K562 (cell line): Measurements from ENCODE around the gene GUCY1A2. TPM values are rescaled to one million over a fixed set of nuclear protein-coding genes. Genes with fewer than 3 reads are reported as not detected.

Experiments
- ATAC-seq: fragments of 200-7000 bp; cut with Tn5 transposase; 3 replicates; pipeline ENCODE4 v1.9.1; 2020; ENCODE audit warnings: moderate library complexity
- BruUV-seq: library from RNA; stranded (reverse); fragments of 400-500 nt; replicated peaks from 2 replicates; lab custom pipeline; 2021; lab: Mats Ljungman, UMichigan
- CTCF ChIA-PET: fragments of 300-600 bp; formaldehyde crosslinking; extraction: SDS; loops from one replicate; lab custom pipeline; 2021; ENCODE audit warnings: low intra/inter-chr PET ratio; lab: Yijun Ruan, JAX
- POLR2A ChIA-PET: fragments of 300-600, 350-650 bp; sonication (Branson Sonifier 250); formaldehyde crosslinking; extraction: SDS; loops from one replicate; lab custom pipeline; 2021; ENCODE audit warnings: antibody characterized with exemption, inconsistent platforms; lab: Yijun Ruan, JAX
- DNase-seq, 4 experiments: peaks; one replicate each; pipeline versions ENCODE4 v3.0.0 to v3.0.0-alpha.2; 2011 to 2018; ENCODE audit warnings: low spot score in 3 of 4, mixed read lengths in 3 of 4; ENCODE audit errors: extremely low read depth in 1 of 4
- FAIRE-seq: peaks from 2 replicates; lab custom pipeline; 2011; peaks lifted over from hg19 to GRCh38; lab: Jason Lieb, UNC
- H2AFZ ChIP-seq: 2 replicates; pipeline ENCODE4 v1.6.0; 2011; ENCODE audit warnings: low read depth, low read length, control low read depth, inconsistent platforms
- H3K27ac ChIP-seq: fragments of 200-600 bp; 3 replicates; pipeline ENCODE4 v1.8.0; 2011; ENCODE audit warnings: low read depth, mild to moderate bottlenecking, control low read depth, inconsistent platforms, low read length, moderate library complexity, mixed read lengths; ENCODE audit errors: extremely low read depth
- H3K27me3 ChIP-seq, 2 experiments: fragments of 300-600 bp in 1 of 2; 2 replicates in 1 of 2; 3 replicates in 1 of 2; pipeline versions ENCODE4 v1.6.0 to v1.8.0; 2011; ENCODE audit warnings: inconsistent platforms in 2 of 2, low read length in 2 of 2, mild to moderate bottlenecking in 1 of 2, mixed read lengths in 1 of 2, moderate library complexity in 1 of 2; ENCODE audit not compliant: control insufficient read depth in 2 of 2, insufficient read depth in 2 of 2
- H3K36me3 ChIP-seq: fragments of 300-600 bp; 3 replicates; pipeline ENCODE4 v1.8.0; 2011; ENCODE audit warnings: mild to moderate bottlenecking, low read length, inconsistent platforms; ENCODE audit not compliant: control insufficient read depth, insufficient read depth
- H3K4me1 ChIP-seq, 2 experiments: fragments of 200-600 bp in 1 of 2; replicated peaks in 1 of 2; 2 replicates in 1 of 2; 3 replicates in 1 of 2; pipeline versions ENCODE4 v1.5.1 to v1.8.0; 2011; ENCODE audit warnings: inconsistent platforms in 2 of 2, low read length in 2 of 2, mild to moderate bottlenecking in 1 of 2, mixed read lengths in 1 of 2, moderate library complexity in 1 of 2; ENCODE audit not compliant: control insufficient read depth in 2 of 2, insufficient read depth in 2 of 2
- H3K4me2 ChIP-seq: 2 replicates; pipeline ENCODE4 v1.6.1; 2011; ENCODE audit warnings: low read length, control low read depth, inconsistent platforms, mixed read lengths; ENCODE audit not compliant: insufficient read depth
- H3K4me3 ChIP-seq: fragments of 200-600 bp; sonication (generic), shearing (Covaris generic); 2 replicates; pipeline ENCODE4 v1.5.1; 2016; ENCODE audit warnings: control low read depth, inconsistent platforms
- H3K79me2 ChIP-seq: fragments of 200-600 bp; 3 replicates; pipeline ENCODE4 v1.8.0; 2011; ENCODE audit warnings: low read length, inconsistent platforms; ENCODE audit not compliant: control insufficient read depth, insufficient read depth
- H3K9ac ChIP-seq, 2 experiments: 2 replicates each; pipeline versions ENCODE4 v1.6.0 to v1.6.1; 2011; ENCODE audit warnings: low read depth in 2 of 2, low read length in 2 of 2, control low read depth in 1 of 2, inconsistent platforms in 1 of 2, mild to moderate bottlenecking in 1 of 2, mixed read lengths in 1 of 2; ENCODE audit not compliant: insufficient read depth in 1 of 2
- H3K9me1 ChIP-seq: one replicate; pipeline ENCODE4 v1.6.0; 2011; ENCODE audit warnings: inconsistent platforms, mild to moderate bottlenecking, low read length, moderate library complexity; ENCODE audit not compliant: control insufficient read depth, insufficient read depth
- H3K9me3 ChIP-seq: replicated peaks from 2 replicates; pipeline ENCODE4 v1.5.1; 2011; ENCODE audit warnings: low read depth, low read length, inconsistent platforms; ENCODE audit not compliant: control insufficient read depth, insufficient read depth
- H4K20me1 ChIP-seq: replicated peaks from 2 replicates; pipeline ENCODE4 v1.6.1; 2011; ENCODE audit warnings: low read length, inconsistent platforms, mixed read lengths; ENCODE audit not compliant: control insufficient read depth, insufficient read depth
- CBFB ChIP-seq: sonication (generic); formaldehyde crosslinking; IDR thresholded peaks from 2 replicates; pipeline ENCODE4 v1.4.0; 2020; ENCODE audit warnings: mild to moderate bottlenecking, missing genetic modification reagents
- ELF4 ChIP-seq: fragments of 450-650 bp; formaldehyde crosslinking; IDR thresholded peaks from 2 replicates; pipeline ENCODE4 v1.4.0; 2022; ENCODE audit warnings: missing genetic modification characterization
- HOMEZ ChIP-seq: fragments of 250-450 bp; sonication (Bioruptor Pico); IDR thresholded peaks from 2 replicates; pipeline ENCODE4 v1.4.0; 2020; ENCODE audit warnings: mild to moderate bottlenecking, moderate library complexity
- TCF7 ChIP-seq: sonication (generic); IDR thresholded peaks from 2 replicates; pipeline ENCODE4 v1.6.1; 2016; ENCODE audit warnings: antibody characterized with exemption, borderline replicate concordance
- ZNF449 ChIP-seq: fragments of 250-450 bp; sonication (Bioruptor Pico); IDR thresholded peaks from 2 replicates; pipeline ENCODE4 v1.8.0; 2022; ENCODE audit warnings: moderate library complexity, mild to moderate bottlenecking, inconsistent platforms
- ZNF639 ChIP-seq, 2 experiments: fragments of 200-800 bp in 1 of 2; sonication (Bioruptor generic) in 1 of 2; sonication (generic) in 1 of 2; formaldehyde crosslinking in 1 of 2; IDR thresholded peaks in 1 of 2; conservative IDR thresholded peaks in 1 of 2; 2 replicates each; pipeline versions ENCODE4 v1.5.0 to v1.6.1; 2016 to 2020; ENCODE audit warnings: missing compliant biosample characterization in 1 of 2, missing genetic modification characterization in 1 of 2, missing genetic modification reagents in 1 of 2
- ZNF655 ChIP-seq: fragments of 250-450 bp; sonication (Bioruptor Pico); IDR thresholded peaks from 2 replicates; pipeline ENCODE4 v1.5.0; 2021
- WGBS: fragments of 100-300 bp; shearing (Covaris generic); methylation state at CpG from one replicate; pipeline ENCODE4 v1.1.6; 2016; ENCODE audit warnings: low coverage, mixed read lengths; ENCODE audit not compliant: insufficient coverage; ENCODE audit errors: missing lambda C conversion rate; 5-methylcytosine and 5-hydroxymethylcytosine counted together
- in situ Hi-C: fragments of 300-500 bp; cut with MboI; formaldehyde crosslinking; loops from 4 replicates; pipeline ENCODE4 v1.15.0; 2018; ENCODE audit warnings: inconsistent platforms, mixed read lengths
- intact Hi-C: fragments of 100-400 bp; cut with micrococcal nuclease; formaldehyde crosslinking; loops from 2 replicates; pipeline ENCODE4 v1.14.2; 2022
- polyA plus RNA-seq, 8 experiments: library from polyadenylated mRNA; depleted of rRNA in 4 of 8; stranded (reverse) in 5 of 8; unstranded in 3 of 8; fragments of >200 nt; fragmentation: Nextera tagmentation in 2 of 8; fragmentation: Illumina TruSeq in 1 of 8; extraction: Ambion mirVana in 2 of 8; extraction: Trizol in 1 of 8; gene quantifications; 2 replicates each; pipeline versions ENCODE4 v1.2.1 to v1.2.3, GENCODE V29; 2011 to 2014; ENCODE audit warnings: inconsistent platforms in 1 of 8, missing spikeins in 1 of 8
- total RNA-seq, 7 experiments: library from RNA; depleted of rRNA in 6 of 7; stranded (reverse); fragments of >200 nt in 6 of 7; fragmentation: Illumina TruSeq in 2 of 7; extraction: Trizol in 2 of 7; gene quantifications; 2 replicates each; pipeline versions ENCODE4 v1.2.1 to v1.2.3, GENCODE V29; 2011 to 2021; ENCODE audit warnings: low replicate concordance in 1 of 7

GUCY1A2 gene
- total and polyA plus RNA-seq, 9 of the 15 experiments (the other 6 are each of a cell fraction or from before 2014, with no cell fraction given) = under 0.01 to 0.04 TPM; not detected in 7

- ATAC-seq (no peak), FAIRE-seq (no peak), DNase-seq (no peak)
- BruUV-seq = no TSS peak
- in situ Hi-C loops (no loop called here), intact Hi-C loops (no loop called here)
- Histone ChIP-seq H4K20me1 (no peaks in the 10 kb centered on the region), H3K36me3 (no peaks in the 10 kb centered on the region), H3K79me2 (no peaks in the 10 kb centered on the region), H3K27ac (no peak overlapping the region), H3K9me1 (no peaks in the 10 kb centered on the region), H3K4me3 (no peak overlapping the region), H3K27me3 (no peaks in the 10 kb centered on the region), H3K9ac (no peak overlapping the region), H3K4me1 (no peaks in the 10 kb centered on the region), H3K4me2 (no peak overlapping the region), H2AFZ (no peak overlapping the region), H3K9me3 (no peaks in the 10 kb centered on the region)
- ChIA-PET POLR2A (no interaction called here), CTCF (no interaction called here)
- TF ChIP-seq HOMEZ (CRISPR knock-in tag) = no peak
- no peak for TF ChIP-seq CBFB (CRISPR knock-in tag)
- no peak for TF ChIP-seq ZNF449
- no peak for TF ChIP-seq ZNF655 (CRISPR knock-in tag)
- no peak for TF ChIP-seq ZNF639 (CRISPR knock-in tag; conservative IDR thresholded peaks at IDR 0.05 in 1 of 2, IDR thresholded peaks at IDR 0.05 in 1 of 2)
- TF ChIP-seq ELF4 = no peak
- no peak for TF ChIP-seq TCF7
- 0% methylated on average over 4 of the region's 4 CpGs for WGBS
These were observed 19.4 kb downstream of the GUCY1A2 start for GRCh38 chr11:106998916-106999188.
